GM12878 (cell line): ENCODE data around the gene ISCU. TPM values are rescaled to one million over a fixed set of nuclear protein-coding genes. Genes with fewer than 3 reads are reported as not detected.

Experiments used
- ATAC-seq: fragments of 200-7000 bp; cut with Tn5 transposase; 3 replicates; pipeline ENCODE4 v1.9.1; 2020; ENCODE audit warnings: mild to moderate bottlenecking, moderate library complexity
- BruUV-seq: library from RNA; stranded (reverse); fragments of 400-500 nt; replicated peaks from 2 replicates; lab custom pipeline; 2021; lab: Mats Ljungman, UMichigan
- CTCF ChIA-PET: fragments of 300-600 bp; sonication (Branson Sonifier 250); formaldehyde crosslinking; extraction: SDS; loops from one replicate; lab custom pipeline; 2021; ENCODE audit warnings: inconsistent platforms; lab: Yijun Ruan, JAX
- POLR2A ChIA-PET: fragments of 350-600 bp; formaldehyde crosslinking; extraction: SDS; loops from one replicate; lab custom pipeline; 2021; ENCODE audit warnings: inconsistent platforms; lab: Charles Lee
- RAD21 ChIA-PET: fragments of 300-600 bp; sonication (Branson Sonifier 250); formaldehyde crosslinking; loops from one replicate; lab custom pipeline; 2023; ENCODE audit warnings: antibody characterized with exemption; ENCODE audit not compliant: unreplicated experiment; lab: Charles Lee
- SMC1A ChIA-PET: fragments of 300-600 bp; sonication (Branson Sonifier 250); formaldehyde crosslinking; loops from one replicate; lab custom pipeline; 2023; ENCODE audit not compliant: unreplicated experiment, uncharacterized antibody; lab: Charles Lee
- DNase-seq: peaks from one replicate; pipeline ENCODE4 v3.0.0-alpha.2; 2011; ENCODE audit warnings: low read depth, low spot score
- FAIRE-seq: peaks from 3 replicates; lab custom pipeline; 2011; peaks lifted over from hg19 to GRCh38; lab: Jason Lieb, UNC
- H2AFZ ChIP-seq: 2 replicates; pipeline ENCODE4 v1.6.0; 2011; ENCODE audit warnings: low read depth, low read length, control low read depth; ENCODE audit not compliant: control insufficient read depth
- H3K27ac ChIP-seq: 2 replicates; pipeline ENCODE4 v1.5.1; 2011; ENCODE audit warnings: control low read depth; ENCODE audit not compliant: control insufficient read depth, insufficient read depth
- H3K27me3 ChIP-seq, 2 experiments: replicated peaks in 1 of 2; 2 replicates each; pipeline versions ENCODE4 v1.6.0 to v1.6.1; 2011; ENCODE audit warnings: low read length in 1 of 2; ENCODE audit not compliant: control insufficient read depth in 2 of 2, insufficient read depth in 2 of 2
- H3K36me3 ChIP-seq, 2 experiments: 2 replicates each; pipeline ENCODE4 v1.5.1; 2011; ENCODE audit warnings: low read length in 1 of 2; ENCODE audit not compliant: control insufficient read depth in 2 of 2, insufficient read depth in 2 of 2
- H3K4me1 ChIP-seq: 2 replicates; pipeline ENCODE4 v1.6.1; 2011; ENCODE audit warnings: mild to moderate bottlenecking, low read length, moderate library complexity, mixed read lengths; ENCODE audit not compliant: control insufficient read depth, insufficient read depth
- H3K4me2 ChIP-seq: 2 replicates; pipeline ENCODE4 v1.6.0; 2011; ENCODE audit warnings: control low read depth; ENCODE audit not compliant: control insufficient read depth, insufficient read depth
- H3K4me3 ChIP-seq: fragments of 200-600 bp; sonication (generic); 2 replicates; pipeline ENCODE4 v1.5.1; 2016
- H3K79me2 ChIP-seq: 2 replicates; pipeline ENCODE4 v1.6.0; 2011; ENCODE audit warnings: low read length; ENCODE audit not compliant: control insufficient read depth, insufficient read depth
- H3K9ac ChIP-seq: 2 replicates; pipeline ENCODE4 v1.8.0; 2011; ENCODE audit warnings: low read length, control low read depth, mixed read lengths; ENCODE audit not compliant: control insufficient read depth, insufficient read depth
- H3K9me3 ChIP-seq: replicated peaks from 3 replicates; pipeline ENCODE4 v1.5.1; 2011; ENCODE audit warnings: mild to moderate bottlenecking, low read length; ENCODE audit not compliant: control insufficient read depth, insufficient read depth
- H4K20me1 ChIP-seq: 2 replicates; pipeline ENCODE4 v1.6.0; 2011; ENCODE audit not compliant: control insufficient read depth, insufficient read depth
- EP300 ChIP-seq, 2 experiments: fragments of 150-350 bp in 1 of 2; IDR thresholded peaks; 2 replicates each; pipeline ENCODE4 v1.6.1; 2011 to 2012; ENCODE audit warnings: low read depth in 2 of 2, low read length in 2 of 2, borderline replicate concordance in 1 of 2, improper control_type of control experiment in 1 of 2, inconsistent platforms in 1 of 2; ENCODE audit not compliant: control insufficient read depth in 1 of 2
- MTA3 ChIP-seq: IDR thresholded peaks from 2 replicates; pipeline ENCODE4 v1.6.1; 2012; ENCODE audit warnings: low read length, inconsistent platforms, borderline replicate concordance
- SIX5 ChIP-seq: IDR thresholded peaks from 2 replicates; pipeline ENCODE4 v1.6.1; 2011; ENCODE audit warnings: mild to moderate bottlenecking, low read depth, low read length, moderate library complexity; ENCODE audit not compliant: severe bottlenecking
- TBL1XR1 ChIP-seq: IDR thresholded peaks from 2 replicates; pipeline ENCODE4 v1.6.1; 2012; ENCODE audit warnings: low read depth, low read length, improper control_type of control experiment
- WGBS: methylation state at CpG from one replicate; pipeline ENCODE4 v1.1.6; 2016; ENCODE audit warnings: low lambda C conversion rate; ENCODE audit not compliant: insufficient replicate concordance, insufficient coverage; ENCODE audit errors: missing lambda C conversion rate; 5-methylcytosine and 5-hydroxymethylcytosine counted together
- in situ Hi-C: fragments of 300-500 bp; cut with MboI; formaldehyde crosslinking; loops from 9 replicates; pipeline ENCODE4 v1.14.3; 2018; ENCODE audit warnings: mixed read lengths
- intact Hi-C: fragments of 100-400 bp; cut with micrococcal nuclease; formaldehyde crosslinking; loops from one replicate; pipeline ENCODE4 v1.14.2; 2022; ENCODE audit not compliant: unreplicated experiment
- polyA plus RNA-seq, 11 experiments: library from polyadenylated mRNA; depleted of rRNA in 4 of 11; unstranded in 6 of 11; stranded (reverse) in 5 of 11; fragments of >200 nt; fragmentation: Nextera tagmentation in 4 of 11; fragmentation: Illumina TruSeq in 1 of 11; extraction: Ambion mirVana in 4 of 11; extraction: Trizol in 1 of 11; gene quantifications; 1 replicate in 1 of 11; 2 replicates in 10 of 11; pipeline versions ENCODE4 v1.2.1 to v1.2.3, GENCODE V29; 2011 to 2016; ENCODE audit warnings: inconsistent platforms in 2 of 11, missing spikeins in 2 of 11, low read depth in 1 of 11
- total RNA-seq, 4 experiments: library from RNA; depleted of rRNA in 3 of 4; stranded (reverse); fragments of >200 nt in 3 of 4; fragmentation: Illumina TruSeq in 1 of 4; extraction: Trizol in 1 of 4; gene quantifications; 2 replicates each; pipeline versions ENCODE4 v1.2.1 to v1.2.3, GENCODE V29; 2013 to 2021
- TF ChIP-seq, protein P1 (sequence below): IDR thresholded peaks from 2 replicates; pipeline ENCODE4 v1.6.1; 2011; ENCODE audit warnings: mild to moderate bottlenecking, low read depth, low read length, moderate library complexity; ENCODE audit not compliant: insufficient replicate concordance
- TF ChIP-seq, protein P2 (sequence below): IDR thresholded peaks from 2 replicates; pipeline ENCODE4 v1.6.1; 2011; ENCODE audit warnings: borderline replicate concordance, low read depth, mild to moderate bottlenecking, moderate library complexity, mixed read lengths, low read length; ENCODE audit not compliant: insufficient read depth; ENCODE audit errors: extremely low read length
- TF ChIP-seq, protein P3 (sequence below): fragments of 450-650 bp; IDR thresholded peaks from 2 replicates; pipeline ENCODE4 v1.6.1; 2017; ENCODE audit warnings: mild to moderate bottlenecking, moderate library complexity
- TF ChIP-seq, protein P4 (sequence below): fragments of 450-650 bp; IDR thresholded peaks from 2 replicates; pipeline ENCODE4 v1.6.1; 2014; ENCODE audit warnings: mild to moderate bottlenecking

ISCU gene
- total and polyA plus RNA-seq, 10 of the 15 experiments (the other 5 are each of a cell fraction or from before 2014, with no cell fraction given), result 32.8 to 260 (median 127) TPM

DNA sequence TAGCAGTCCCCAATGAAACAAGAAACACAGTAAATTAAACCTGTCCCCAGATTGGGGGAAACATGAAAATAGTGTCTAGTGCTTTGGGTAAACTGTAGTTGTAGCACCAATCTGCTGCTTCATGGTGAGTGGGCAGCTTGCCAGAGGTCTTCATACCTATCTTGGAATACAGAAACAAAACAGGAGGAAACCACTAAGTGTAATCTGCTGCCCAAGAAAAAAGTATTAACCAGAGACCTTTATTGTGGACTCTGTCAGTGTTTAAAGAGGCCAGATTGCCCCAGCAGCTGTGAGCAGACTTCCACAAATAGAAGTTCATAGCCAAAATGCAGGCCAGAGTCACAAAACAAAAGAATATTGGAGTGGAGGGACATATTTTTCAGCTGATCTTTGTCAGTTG, 2.3 kb downstream of the ISCU start (continued):
- no peak for TF ChIP-seq TBL1XR1

DNA sequence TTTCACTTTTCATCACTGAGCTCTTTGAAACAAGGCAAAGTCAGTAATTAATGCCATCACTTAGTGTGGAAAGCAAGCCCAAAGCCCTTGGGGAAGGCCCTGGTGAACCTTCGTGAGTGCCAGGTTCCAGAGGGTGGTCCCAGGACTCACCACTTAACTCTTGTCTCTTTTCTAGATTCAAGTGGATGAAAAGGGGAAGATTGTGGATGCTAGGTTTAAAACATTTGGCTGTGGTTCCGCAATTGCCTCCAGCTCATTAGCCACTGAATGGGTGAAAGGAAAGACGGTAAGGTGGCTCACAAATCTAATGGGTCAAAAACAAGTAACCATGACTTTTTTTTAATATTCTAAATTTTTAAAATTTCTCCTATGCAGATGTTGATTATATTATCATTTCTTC, 2.8 kb downstream of the ISCU start:
- ChIA-PET POLR2A (interaction anchor here (0.9 to 14.2 kb wide), 8 partner anchors 8 to 285 kb away, joined by 3 to 211 read pairs (median 12); partner anchors contain the start of gene SELPLG), SMC1A (interaction anchor here (0.5 to 26.5 kb wide), 16 partner anchors 7 to 386 kb away, joined by 3 to 718 read pairs (median 8); partner anchors contain the start of gene SELPLG), CTCF (interaction anchor here (0.6 to 21.5 kb wide), 14 partner anchors 7 to 385 kb away, joined by 3 to 866 read pairs (median 7); partner anchors contain the start of gene SELPLG), RAD21 (interaction anchor here (0.7 to 23.0 kb wide), 16 partner anchors 9 to 528 kb away, joined by 3 to 633 read pairs (median 6); partner anchors contain the start of genes ALKBH2 and SELPLG)
- no TSS peak for BruUV-seq
- TF ChIP-seq MTA3, result no peak
- no peak for TF ChIP-seq TBL1XR1
- TF ChIP-seq, protein P1, sequence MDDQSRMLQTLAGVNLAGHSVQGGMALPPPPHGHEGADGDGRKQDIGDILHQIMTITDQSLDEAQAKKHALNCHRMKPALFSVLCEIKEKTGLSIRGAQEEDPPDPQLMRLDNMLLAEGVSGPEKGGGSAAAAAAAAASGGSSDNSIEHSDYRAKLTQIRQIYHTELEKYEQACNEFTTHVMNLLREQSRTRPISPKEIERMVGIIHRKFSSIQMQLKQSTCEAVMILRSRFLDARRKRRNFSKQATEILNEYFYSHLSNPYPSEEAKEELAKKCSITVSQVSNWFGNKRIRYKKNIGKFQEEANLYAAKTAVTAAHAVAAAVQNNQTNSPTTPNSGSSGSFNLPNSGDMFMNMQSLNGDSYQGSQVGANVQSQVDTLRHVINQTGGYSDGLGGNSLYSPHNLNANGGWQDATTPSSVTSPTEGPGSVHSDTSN, result no peak
- no peak for TF ChIP-seq EP300 (IDR thresholded peaks at IDR 0.05; ENCODE audit: borderline replicate concordance in 1 of 2, control insufficient read depth in 1 of 2, low read depth in 2 of 2, low read length in 2 of 2)
- TF ChIP-seq, protein P2, sequence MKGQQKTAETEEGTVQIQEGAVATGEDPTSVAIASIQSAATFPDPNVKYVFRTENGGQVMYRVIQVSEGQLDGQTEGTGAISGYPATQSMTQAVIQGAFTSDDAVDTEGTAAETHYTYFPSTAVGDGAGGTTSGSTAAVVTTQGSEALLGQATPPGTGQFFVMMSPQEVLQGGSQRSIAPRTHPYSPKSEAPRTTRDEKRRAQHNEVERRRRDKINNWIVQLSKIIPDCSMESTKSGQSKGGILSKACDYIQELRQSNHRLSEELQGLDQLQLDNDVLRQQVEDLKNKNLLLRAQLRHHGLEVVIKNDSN, result no peak
- TF ChIP-seq, protein P3, sequence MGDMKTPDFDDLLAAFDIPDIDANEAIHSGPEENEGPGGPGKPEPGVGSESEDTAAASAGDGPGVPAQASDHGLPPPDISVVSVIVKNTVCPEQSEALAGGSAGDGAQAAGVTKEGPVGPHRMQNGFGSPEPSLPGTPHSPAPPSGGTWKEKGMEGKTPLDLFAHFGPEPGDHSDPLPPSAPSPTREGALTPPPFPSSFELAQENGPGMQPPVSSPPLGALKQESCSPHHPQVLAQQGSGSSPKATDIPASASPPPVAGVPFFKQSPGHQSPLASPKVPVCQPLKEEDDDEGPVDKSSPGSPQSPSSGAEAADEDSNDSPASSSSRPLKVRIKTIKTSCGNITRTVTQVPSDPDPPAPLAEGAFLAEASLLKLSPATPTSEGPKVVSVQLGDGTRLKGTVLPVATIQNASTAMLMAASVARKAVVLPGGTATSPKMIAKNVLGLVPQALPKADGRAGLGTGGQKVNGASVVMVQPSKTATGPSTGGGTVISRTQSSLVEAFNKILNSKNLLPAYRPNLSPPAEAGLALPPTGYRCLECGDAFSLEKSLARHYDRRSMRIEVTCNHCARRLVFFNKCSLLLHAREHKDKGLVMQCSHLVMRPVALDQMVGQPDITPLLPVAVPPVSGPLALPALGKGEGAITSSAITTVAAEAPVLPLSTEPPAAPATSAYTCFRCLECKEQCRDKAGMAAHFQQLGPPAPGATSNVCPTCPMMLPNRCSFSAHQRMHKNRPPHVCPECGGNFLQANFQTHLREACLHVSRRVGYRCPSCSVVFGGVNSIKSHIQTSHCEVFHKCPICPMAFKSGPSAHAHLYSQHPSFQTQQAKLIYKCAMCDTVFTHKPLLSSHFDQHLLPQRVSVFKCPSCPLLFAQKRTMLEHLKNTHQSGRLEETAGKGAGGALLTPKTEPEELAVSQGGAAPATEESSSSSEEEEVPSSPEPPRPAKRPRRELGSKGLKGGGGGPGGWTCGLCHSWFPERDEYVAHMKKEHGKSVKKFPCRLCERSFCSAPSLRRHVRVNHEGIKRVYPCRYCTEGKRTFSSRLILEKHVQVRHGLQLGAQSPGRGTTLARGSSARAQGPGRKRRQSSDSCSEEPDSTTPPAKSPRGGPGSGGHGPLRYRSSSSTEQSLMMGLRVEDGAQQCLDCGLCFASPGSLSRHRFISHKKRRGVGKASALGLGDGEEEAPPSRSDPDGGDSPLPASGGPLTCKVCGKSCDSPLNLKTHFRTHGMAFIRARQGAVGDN, result peak; percentile 42; the same call in 1 of the 2 replicates
- TF ChIP-seq, protein P4, sequence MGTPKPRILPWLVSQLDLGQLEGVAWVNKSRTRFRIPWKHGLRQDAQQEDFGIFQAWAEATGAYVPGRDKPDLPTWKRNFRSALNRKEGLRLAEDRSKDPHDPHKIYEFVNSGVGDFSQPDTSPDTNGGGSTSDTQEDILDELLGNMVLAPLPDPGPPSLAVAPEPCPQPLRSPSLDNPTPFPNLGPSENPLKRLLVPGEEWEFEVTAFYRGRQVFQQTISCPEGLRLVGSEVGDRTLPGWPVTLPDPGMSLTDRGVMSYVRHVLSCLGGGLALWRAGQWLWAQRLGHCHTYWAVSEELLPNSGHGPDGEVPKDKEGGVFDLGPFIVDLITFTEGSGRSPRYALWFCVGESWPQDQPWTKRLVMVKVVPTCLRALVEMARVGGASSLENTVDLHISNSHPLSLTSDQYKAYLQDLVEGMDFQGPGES, result no peak
- no peak for TF ChIP-seq SIX5
- FAIRE-seq, result no peak
- no peaks in the 10 kb centered on the region for H3K27me3 ChIP-seq
- intact Hi-C loops, result loop anchor here (1.0 kb wide), 1 partner anchor 289 kb away; no protein-coding TSS in a partner anchor
- no peaks in the 10 kb centered on the region for H4K20me1 ChIP-seq
- H3K4me2 ChIP-seq, result peak overlapping the region; percentile 92
- DNase-seq, result no peak
- no peak overlapping the region for H3K4me3 ChIP-seq
- H3K9ac ChIP-seq, result peak overlapping the region; percentile 87; the same call in 1 of the 2 replicates
- no peak for ATAC-seq
- H3K36me3 ChIP-seq, result peaks cover 6 to 24% of the 10 kb centered on the region in 2 experiments
- WGBS, result 97% methylated on average over 3 of the region's 3 CpGs
- H3K79me2 ChIP-seq, result peaks cover 59% of the 10 kb centered on the region
- no peaks in the 10 kb centered on the region for H3K9me3 ChIP-seq
- peaks cover 57% of the 10 kb centered on the region for H3K4me1 ChIP-seq
- peak overlapping the region; percentile 100 for H3K27ac ChIP-seq
- no peak overlapping the region for H2AFZ ChIP-seq
- in situ Hi-C loops, result loop anchor here (5.0 kb wide), 4 partner anchors 52 to 527 kb away; partner anchors contain the start of gene ALKBH2
